Thyroid gland (tissue), 4 donors: ENCODE results near the gene EVI2A. TPM values are rescaled to one million over a fixed set of nuclear protein-coding genes. Genes with fewer than 3 reads are reported as not detected.

Experiments used
- DNase-seq, 2 donors: peaks; one replicate each; pipeline ENCODE4 v3.0.0-alpha.2; 2019
- H3K27ac ChIP-seq, 3 donors: fragments of 200-600 bp; sonication (generic); 1 replicate in 2 of 3; 2 replicates in 1 of 3; pipeline ENCODE4 v1.5.1; 2016 to 2019; ENCODE audit warnings: mild to moderate bottlenecking in 1 of 3, moderate library complexity in 1 of 3
- H3K27me3 ChIP-seq: fragments of 200-600 bp; sonication (generic); one replicate; pipeline ENCODE4 v1.5.1; 2019
- H3K36me3 ChIP-seq, 2 donors: fragments of 200-600 bp; sonication (generic); one replicate each; pipeline ENCODE4 v1.5.1; 2016 to 2019
- H3K4me1 ChIP-seq, 2 donors: fragments of 200-600 bp; sonication (generic); one replicate each; pipeline ENCODE4 v1.5.1; 2017 to 2019
- H3K4me3 ChIP-seq, 3 donors: fragments of 200-600 bp; sonication (generic); replicated peaks in 1 of 3; 1 replicate in 2 of 3; 2 replicates in 1 of 3; pipeline ENCODE4 v1.5.1; 2016; ENCODE audit warnings: mild to moderate bottlenecking in 1 of 3
- H3K9me3 ChIP-seq: fragments of 200-600 bp; sonication (generic); one replicate; pipeline ENCODE4 v1.5.1; 2017
- POLR2A ChIP-seq, 2 donors: fragments of 450-650 bp; IDR thresholded peaks; one replicate each; pipeline ENCODE4 v1.6.1; 2017; ENCODE audit warnings: antibody characterized with exemption in 2 of 2, mild to moderate bottlenecking in 2 of 2, moderate library complexity in 1 of 2
- WGBS, 2 donors: methylation state at CpG; one replicate each; pipeline ENCODE4 v1.1.5; 2017; 5-methylcytosine and 5-hydroxymethylcytosine counted together
- intact Hi-C: fragments of 100-400 bp; cut with DNase I; formaldehyde crosslinking; loops from one replicate; pipeline ENCODE4 v1.15.1; 2023
- total RNA-seq, 4 donors: library from RNA; depleted of rRNA; stranded (reverse); fragments of >200 nt; gene quantifications; one replicate each; pipeline ENCODE4 v1.2.3, GENCODE V29; 2016
- TF ChIP-seq, protein P1 (sequence below), 6 experiments: fragments of 200-600 bp in 3 of 6; fragments of 450-650 bp in 3 of 6; sonication (generic) in 3 of 6; IDR thresholded peaks; one replicate each; pipeline ENCODE4 v1.5.1; 2016 to 2019; ENCODE audit warnings: antibody characterized with exemption in 6 of 6, mild to moderate bottlenecking in 2 of 6, inconsistent platforms in 1 of 6, moderate library complexity in 1 of 6

EVI2A gene
- total RNA-seq, 4 donors from 2014 or later, result 0.71 to 16.1 (median 2.1) TPM

DNA sequence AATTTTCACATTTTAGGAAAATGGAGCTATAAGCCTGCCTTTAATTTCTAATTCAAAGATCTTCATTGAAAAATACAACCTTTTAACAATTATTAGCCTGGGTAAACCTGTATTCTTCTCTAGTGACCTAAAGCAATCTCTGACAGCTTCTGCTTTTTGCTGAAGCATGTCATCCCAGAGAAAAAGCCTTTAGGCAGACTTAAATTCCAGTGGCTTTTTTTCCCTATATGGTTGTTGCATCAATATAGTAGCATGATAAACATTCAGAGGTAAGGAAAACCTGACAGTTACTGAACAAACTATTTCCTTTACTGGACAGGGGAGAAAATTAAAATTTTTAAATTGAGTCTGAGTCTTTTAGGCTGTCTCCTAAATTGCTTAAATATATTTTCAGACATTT is 7.8 kb upstream of the EVI2A start:
- no peak overlapping the region for H3K4me3 ChIP-seq
- H3K4me1 ChIP-seq, result no peaks in the 10 kb centered on the region
- intact Hi-C loops, result no loop called here
- H3K36me3 ChIP-seq, result peaks cover 0 to 11% of the 10 kb centered on the region in 2 donors
- H3K27ac ChIP-seq, result no peak overlapping the region
- TF ChIP-seq, protein P1, sequence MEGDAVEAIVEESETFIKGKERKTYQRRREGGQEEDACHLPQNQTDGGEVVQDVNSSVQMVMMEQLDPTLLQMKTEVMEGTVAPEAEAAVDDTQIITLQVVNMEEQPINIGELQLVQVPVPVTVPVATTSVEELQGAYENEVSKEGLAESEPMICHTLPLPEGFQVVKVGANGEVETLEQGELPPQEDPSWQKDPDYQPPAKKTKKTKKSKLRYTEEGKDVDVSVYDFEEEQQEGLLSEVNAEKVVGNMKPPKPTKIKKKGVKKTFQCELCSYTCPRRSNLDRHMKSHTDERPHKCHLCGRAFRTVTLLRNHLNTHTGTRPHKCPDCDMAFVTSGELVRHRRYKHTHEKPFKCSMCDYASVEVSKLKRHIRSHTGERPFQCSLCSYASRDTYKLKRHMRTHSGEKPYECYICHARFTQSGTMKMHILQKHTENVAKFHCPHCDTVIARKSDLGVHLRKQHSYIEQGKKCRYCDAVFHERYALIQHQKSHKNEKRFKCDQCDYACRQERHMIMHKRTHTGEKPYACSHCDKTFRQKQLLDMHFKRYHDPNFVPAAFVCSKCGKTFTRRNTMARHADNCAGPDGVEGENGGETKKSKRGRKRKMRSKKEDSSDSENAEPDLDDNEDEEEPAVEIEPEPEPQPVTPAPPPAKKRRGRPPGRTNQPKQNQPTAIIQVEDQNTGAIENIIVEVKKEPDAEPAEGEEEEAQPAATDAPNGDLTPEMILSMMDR (IDR thresholded peaks at IDR 0.05), result no peak
- no peak for TF ChIP-seq POLR2A (IDR thresholded peaks at IDR 0.05)
- no peaks in the 10 kb centered on the region for H3K27me3 ChIP-seq
- H3K9me3 ChIP-seq, result no peaks in the 10 kb centered on the region
- DNase-seq, result no peak

DNA sequence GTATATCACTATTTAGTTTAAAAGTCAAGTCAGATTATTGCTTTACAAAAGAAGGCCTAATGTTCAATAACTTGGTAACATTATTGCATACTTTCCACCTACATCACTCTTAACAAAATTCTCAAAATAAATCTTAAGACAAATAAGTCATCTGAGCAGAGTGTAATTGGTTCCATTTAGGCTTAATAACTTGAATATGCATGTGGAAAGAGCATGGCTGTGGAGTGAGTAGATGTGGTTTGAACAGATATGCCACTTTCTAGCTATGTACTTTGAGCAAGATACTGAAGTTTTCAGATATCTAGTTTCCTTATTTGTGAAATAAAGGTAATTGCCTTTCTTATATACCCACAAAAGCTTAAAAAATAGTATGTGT is 6.7 kb upstream of the EVI2A start:
- Histone ChIP-seq H3K9me3 (no peaks in the 10 kb centered on the region), H3K4me1 (no peaks in the 10 kb centered on the region), H3K27me3 (no peaks in the 10 kb centered on the region), H3K27ac (no peak overlapping the region), H3K4me3 (no peak overlapping the region), H3K36me3 (peaks cover 0 to 11% of the 10 kb centered on the region in 2 donors)
- no peak for DNase-seq
- intact Hi-C loops, result no loop called here
- TF ChIP-seq, protein P1 (IDR thresholded peaks at IDR 0.05), result no peak

DNA sequence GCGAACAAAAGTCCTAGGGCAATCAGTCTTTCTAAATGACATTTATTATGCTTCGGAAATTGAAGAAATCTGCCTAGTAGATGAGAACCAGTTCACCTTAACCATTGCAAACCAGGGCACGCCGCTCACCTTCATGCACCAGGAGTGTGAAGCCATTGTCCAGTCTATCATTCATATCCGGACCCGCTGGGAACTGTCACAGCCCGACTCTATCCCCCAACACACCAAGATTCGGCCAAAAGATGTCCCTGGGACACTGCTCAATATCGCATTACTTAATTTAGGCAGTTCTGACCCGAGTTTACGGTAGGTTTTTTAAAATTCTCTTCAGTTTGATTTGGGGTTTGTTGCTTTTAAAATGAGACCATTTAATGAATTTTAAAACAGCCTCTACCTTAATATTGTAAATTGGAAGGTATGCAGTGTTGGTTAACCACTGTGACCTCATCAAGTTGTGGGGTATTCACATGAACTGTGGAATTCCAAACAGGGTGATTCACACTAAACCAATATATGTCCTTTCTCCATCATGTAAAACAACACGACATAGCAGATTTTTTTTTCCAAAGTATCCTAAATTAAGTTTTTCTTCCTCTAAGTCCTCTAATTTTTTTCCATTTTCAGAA is 6.2 kb upstream of the EVI2A start:
- no peaks in the 10 kb centered on the region for H3K27me3 ChIP-seq
- DNase-seq, result no peak
- no peaks in the 10 kb centered on the region for H3K9me3 ChIP-seq
- no peak overlapping the region for H3K27ac ChIP-seq
- no peak overlapping the region for H3K4me3 ChIP-seq
- no peak for TF ChIP-seq POLR2A (IDR thresholded peaks at IDR 0.05)
- TF ChIP-seq, protein P1 (IDR thresholded peaks at IDR 0.05), result no peak
- WGBS, 2 donors, result 96 to 97% methylated on average over 12 of the region's 12 CpGs
- intact Hi-C loops, result no loop called here
- H3K36me3 ChIP-seq, result peaks cover 0 to 11% of the 10 kb centered on the region in 2 donors
- H3K4me1 ChIP-seq, result no peaks in the 10 kb centered on the region

DNA sequence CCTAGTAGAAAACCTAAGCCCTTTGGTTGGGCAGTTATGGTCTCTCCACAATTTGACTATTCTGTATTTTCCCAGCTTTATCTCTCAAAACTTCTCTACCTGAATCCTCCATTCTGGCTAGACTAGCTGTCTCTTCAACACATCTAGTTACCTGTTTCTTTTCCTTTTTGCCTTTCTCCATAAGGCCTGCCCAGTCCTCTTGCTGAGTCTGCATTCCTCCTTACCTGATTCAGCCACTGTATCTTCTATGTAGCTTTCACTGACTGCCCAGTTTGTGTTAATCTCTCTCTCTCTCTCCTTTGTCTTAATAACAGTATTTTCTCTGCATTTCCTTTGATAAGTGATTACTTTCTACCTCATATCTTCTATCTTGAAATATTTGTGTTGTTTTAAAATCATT is 2.1 kb upstream of the EVI2A start:
- no peak for DNase-seq
- H3K4me1 ChIP-seq, result no peaks in the 10 kb centered on the region
- H3K27me3 ChIP-seq, result no peaks in the 10 kb centered on the region
- H3K36me3 ChIP-seq, result peaks cover 0 to 11% of the 10 kb centered on the region in 2 donors
- TF ChIP-seq, protein P1 (IDR thresholded peaks at IDR 0.05), result no peak
- no peaks in the 10 kb centered on the region for H3K9me3 ChIP-seq
- H3K4me3 ChIP-seq, result no peak overlapping the region
- intact Hi-C loops, result no loop called here
- no peak overlapping the region for H3K27ac ChIP-seq

DNA sequence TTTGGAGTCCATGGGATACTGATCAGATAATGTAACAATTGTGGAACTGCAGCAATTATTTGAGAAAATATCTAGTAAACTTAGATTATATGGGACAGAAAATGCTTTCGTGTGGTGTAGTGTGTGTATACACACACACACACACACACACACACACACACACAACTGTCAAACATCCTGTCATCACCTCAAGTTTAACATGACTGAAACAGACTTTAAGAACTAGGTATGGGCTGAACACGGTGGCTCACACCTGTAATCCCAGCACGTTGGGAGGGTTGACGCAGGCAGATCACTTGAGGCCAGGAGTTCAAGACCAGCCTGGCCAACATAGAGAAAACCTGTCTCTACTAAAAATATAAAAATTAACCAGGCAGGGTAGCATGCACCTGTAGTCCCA is 544 bp upstream of the EVI2A start:
- WGBS, 2 donors, result 82 to 90% methylated on average over 4 of the region's 4 CpGs
- Histone ChIP-seq H3K9me3 (no peaks in the 10 kb centered on the region), H3K27ac (no peak overlapping the region)

More for the DNA sequence above, 544 bp upstream of the EVI2A start:
- no peak overlapping the region for H3K4me3 ChIP-seq
- intact Hi-C loops, result no loop called here
- DNase-seq, result no peak
- TF ChIP-seq, protein P1 (IDR thresholded peaks at IDR 0.05), result no peak
- TF ChIP-seq POLR2A (IDR thresholded peaks at IDR 0.05), result no peak
- peaks cover 0 to 3% of the 10 kb centered on the region in 2 donors for H3K4me1 ChIP-seq
- no peaks in the 10 kb centered on the region for H3K36me3 ChIP-seq
- no peaks in the 10 kb centered on the region for H3K27me3 ChIP-seq
